Measurements from ENCODE around the gene RBP7.
"Not testable (repeated sequence)": the region's sequence is repeated elsewhere in the genome, so short reads cannot be mapped to it uniquely, and the experiment has no call there.

RBP7 gene

DNA sequence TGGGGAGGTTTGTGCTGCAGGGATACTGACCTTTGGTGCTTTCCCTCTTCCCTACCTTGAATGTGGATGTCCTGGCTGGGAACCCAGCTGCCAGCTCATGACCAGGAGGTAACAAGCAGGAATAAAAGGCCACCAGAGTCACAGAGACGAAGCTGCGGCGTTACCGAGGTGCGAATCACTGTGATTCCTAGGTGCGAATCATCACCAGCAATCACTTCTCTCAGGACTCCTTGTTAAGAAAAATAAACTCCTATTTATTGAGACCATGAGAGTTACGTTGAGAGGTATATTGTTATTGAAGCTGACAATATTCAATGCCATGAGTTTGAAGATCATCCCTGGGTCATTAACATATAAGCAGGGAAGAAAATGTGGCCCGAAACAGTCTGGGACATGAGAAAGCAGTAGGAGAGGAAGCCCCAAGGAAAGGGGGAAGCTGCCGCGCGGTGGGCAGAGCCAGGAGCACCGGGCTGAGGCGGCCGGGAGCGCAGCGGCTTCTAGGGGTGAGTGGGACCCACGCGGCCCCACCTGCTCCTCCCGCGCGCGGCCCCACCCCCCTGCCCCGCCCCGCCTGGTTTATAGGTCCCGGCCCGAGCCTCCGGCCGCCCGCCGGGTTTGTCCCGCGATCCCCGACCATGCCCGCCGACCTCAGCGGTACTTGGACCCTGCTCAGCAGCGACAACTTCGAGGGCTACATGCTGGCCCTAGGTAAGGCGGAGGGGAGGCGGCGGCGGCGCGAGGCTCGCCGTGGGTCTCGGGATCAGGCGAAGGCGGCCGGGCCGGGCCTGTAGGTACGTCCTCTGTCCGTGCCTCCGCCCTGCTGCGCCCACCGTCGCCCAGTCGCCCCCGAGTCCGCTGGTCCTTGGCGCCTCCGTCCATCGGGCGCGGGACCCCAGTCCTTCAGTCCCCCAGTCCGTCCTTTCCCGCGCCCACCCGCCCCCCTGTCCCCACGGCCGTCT is at the start of gene RBP7:
Gene RBP7 (plus strand): TSS at position 605 of the 959 bp plus-strand sequence. CDS start 31 bp downstream, at position 636.
- peak; percentile 2 for DNase-seq

DNA sequence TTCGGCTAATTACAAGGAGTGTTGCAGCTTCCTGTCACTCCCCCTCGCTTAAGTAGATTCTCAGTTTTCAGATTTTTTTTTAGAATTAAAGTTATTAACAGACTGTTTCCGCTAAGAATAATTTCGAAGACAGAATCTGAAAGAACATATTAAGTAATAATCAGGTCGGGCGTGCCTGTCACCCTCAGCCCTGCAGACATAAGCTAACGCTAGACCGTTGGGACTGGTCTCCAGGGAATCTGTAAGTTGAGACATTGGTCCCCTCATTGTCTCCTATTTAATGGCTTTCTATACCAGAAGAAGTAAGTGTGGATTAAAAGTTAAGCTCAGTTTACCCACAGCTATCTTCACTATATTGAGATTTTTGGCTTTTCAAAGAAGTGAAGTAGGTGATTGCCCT is 39.3 kb upstream of the RBP7 start:
- DNase-seq, result no peak

DNA sequence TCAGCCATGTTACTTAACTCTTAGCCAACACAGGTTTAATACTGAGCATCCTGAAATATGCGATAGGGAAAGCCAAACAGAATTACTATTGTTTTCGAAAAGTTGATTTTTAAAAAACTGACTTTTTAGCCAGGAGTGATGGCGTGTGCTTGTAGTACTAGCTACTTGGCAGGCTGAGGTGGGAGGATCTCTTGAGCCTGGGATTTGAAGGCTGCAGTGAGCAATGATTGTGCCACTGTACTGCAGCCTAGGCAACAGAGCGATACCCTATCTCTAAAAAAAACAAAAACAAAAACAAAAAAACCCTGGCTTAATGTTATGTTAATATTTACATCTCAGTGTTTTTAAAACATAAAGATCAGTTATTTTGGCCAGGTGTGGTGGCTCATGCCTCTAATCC is 37.0 kb upstream of the RBP7 start:
- DNase-seq, result no peak

DNA sequence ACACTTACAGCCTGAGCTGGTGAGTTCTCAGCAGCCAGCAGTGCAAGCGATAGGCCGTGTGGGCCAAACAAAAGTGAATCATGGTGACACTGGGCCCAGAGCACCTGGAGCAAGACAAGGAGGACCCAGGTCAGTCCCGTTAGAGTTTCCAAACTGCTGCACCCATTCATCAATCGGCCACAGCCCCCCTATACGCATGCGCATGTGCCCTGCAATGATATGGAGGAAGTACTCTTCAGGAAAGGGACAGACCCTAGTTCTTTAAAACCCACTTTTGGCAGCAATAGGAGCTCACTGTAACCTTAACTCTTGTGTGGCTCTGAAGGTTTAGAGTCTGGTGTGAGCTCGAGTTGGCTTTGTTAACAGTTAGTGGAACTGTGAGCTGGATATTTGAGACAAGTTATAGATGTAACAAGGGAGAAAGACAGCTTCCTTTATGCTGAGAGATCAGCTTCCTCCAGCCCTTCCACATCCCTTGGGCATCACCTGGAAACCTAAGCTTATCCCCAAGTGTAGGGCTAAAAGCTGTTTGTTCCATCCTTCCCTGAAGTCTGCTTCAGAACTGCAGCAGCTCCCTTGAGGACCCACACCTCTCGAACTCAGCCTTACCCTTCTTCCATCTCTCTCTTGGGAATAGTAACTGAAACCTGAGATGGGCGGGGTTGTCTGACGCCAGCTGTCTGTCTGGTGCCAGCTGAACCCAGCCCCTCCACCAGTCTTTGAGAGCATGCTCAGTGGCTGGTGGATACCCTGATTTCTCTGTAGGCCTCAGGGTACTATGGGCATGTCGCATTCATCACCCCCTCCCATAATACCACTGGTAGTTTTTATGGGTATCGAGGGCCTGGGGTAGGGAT is 36.1 kb upstream of the RBP7 start:
- DNase-seq, result no peak

DNA sequence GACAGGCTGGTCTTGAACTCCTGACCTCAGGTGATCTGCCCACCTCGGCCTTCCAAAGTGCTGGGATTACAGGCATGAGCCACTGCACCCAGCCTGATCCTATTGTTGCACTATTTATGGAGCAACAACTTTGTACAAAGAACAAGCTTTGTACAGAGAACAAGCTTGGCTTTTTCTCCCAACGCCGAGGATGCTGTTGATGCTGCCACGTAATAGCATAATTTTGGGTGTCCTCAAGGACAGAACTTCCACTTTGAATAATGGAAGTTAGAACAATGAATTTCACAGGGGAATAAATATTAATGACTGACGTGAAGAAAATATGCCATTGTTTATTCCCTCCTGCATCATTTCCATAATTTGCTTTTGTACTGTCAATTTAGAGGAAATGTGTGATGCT is 12.8 kb upstream of the RBP7 start:
- no peak for DNase-seq

DNA sequence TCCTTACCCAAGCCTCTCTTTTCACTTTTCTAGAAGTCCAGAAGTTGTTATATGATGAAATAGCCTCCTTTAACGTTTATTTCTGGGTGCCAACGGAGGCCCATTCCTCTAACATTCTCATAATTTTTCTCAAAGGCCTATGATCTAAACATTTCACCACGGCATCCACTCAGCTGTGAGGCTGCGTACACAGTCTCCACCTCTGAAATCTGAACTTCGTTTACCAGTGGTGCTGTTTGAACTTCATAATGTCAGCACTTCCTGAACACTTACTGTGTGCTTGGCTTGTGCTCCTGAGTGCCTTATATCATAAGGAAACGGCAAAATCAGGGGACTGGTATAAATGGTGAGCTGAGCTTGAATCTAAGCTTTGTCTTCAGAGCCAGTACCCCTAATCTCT is 12.0 kb upstream of the RBP7 start:
- DNase-seq, result no peak

DNA sequence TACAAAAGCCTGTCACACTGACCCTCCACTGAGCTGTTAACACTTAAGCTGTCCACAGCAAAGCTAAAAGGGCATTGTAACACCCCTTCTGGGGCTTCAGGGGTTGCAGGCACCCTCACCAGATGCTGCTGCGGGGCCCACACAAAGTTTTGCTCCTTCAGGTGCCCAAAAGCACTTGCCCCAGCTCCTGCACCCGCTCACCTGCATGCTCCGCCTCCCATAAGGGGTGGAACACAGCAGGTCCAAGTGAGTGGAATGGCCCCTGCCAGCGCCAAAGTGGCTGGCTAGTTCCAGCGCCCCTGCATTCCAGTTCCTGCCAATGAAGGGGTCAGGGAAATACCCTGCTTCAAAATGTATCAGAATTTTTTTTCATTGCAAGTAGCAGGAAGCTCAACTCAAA is 7.3 kb upstream of the RBP7 start:
- DNase-seq, result no peak

DNA sequence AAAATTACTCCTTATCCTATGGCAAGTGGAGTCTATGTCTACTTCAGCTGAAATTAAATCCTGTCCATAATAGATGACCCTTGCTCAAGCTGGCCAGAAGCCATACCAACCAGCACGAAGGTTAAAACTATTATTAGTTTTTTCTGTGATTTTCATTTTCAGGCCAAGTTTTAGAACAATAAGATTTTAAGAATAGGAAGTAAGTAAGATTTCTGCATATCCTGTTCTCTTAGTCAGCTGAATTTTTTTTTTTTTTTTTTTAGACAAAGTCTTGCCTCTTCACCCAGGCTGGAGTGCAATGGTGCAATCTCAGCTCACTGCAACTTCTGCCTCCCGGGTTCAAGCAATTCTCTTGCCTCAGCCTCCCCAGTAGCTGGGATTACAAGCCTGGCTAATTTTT is 6.1 kb upstream of the RBP7 start:
- DNase-seq, result no peak

DNA sequence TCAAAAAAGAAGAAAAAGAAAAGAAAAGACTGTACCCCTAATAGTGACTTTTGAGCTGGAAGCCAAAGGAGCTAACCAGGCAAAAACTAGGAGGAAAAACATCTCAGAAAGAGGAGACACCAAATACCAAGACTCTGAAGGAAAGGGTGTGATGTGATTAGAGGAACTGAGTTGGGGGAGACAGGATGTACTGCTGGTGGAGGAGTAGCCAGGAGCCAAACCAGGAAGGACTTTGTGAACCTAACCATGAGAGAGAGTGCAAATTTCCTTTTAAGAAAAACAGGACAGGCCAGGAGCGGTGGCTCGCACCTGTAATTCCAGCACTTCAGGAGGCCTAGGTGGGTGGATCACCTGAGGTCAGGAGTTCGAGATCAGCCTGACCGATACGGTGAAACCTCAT is 4.1 kb upstream of the RBP7 start:
- no peak for DNase-seq

DNA sequence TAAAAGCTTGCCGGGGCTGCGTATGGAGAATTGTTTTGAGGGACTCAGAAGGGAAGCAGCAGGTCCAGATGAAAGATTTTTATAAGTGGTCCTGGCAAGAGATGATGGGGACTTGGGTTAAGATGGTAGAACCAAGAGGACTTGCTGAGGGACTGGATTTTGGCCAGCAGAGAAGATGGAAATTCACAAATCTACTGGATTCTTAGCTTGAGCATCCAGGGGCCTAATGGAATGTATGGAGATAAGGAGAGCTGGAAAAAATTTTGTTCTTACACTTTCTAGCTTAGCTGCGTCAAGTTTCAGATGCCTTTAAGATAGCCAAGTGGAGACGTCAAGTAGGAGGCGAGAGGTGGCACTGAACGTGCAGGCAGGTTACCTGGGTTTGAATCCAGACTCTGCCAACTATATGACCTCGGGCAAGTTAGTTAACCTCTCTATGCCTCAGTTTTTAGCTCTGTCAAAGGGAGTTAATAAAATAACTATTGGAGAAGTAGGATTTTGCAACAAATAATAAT is 3.4 kb upstream of the RBP7 start:
- no peak for DNase-seq

DNA sequence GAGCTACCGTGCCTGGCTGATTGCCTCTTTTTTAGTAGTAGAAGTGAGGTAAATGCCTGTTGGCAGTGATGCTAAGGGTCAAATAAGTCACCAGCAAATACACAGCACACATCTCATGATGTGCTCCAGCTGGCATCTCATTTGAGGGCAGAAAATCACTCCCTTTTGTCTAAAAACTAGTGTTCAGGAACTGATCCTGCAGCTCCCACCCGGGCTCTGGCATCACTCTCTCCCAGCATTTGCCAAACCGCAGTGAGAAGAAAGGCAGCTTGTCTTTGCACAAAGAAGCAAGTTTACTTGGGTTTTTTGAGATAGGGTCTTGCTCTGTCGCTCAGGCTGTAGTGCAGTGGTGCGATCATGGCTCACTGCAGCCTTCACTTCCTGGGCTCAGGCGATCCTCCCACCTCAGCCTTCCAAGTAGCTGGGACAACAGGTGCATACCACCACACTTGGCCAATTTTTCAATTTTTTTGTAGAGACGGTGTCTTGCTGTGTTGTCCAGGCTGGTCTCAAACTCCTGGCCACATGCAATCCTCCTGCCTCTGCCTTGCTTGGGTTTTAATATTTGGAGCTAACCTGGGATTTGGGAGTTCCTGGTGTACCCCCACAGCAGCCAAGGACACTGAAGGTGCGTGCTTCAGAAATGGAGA is 4.1 kb downstream of the RBP7 start:
- DNase-seq, result no peak

DNA sequence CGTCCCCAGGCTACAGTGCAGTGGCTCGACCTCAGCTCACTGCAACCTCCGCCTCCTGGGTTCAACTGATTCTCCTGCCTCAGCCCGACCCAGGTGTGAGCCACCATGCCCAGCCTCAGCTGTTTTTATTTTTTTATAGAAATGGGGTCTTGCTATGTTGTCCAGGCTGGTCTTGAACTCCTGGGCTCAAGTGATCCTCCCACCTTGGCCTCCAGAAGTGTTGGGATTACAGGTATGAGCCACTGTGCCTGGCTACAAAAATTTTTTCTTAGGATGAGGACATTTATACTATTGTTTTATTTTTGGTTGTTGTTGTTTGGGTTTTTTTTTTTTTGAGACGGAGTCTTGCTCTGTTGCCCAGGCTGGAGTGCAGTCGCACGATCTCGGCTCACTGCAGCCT is 8.2 kb downstream of the RBP7 start:
- not testable (repeated sequence) for DNase-seq

DNA sequence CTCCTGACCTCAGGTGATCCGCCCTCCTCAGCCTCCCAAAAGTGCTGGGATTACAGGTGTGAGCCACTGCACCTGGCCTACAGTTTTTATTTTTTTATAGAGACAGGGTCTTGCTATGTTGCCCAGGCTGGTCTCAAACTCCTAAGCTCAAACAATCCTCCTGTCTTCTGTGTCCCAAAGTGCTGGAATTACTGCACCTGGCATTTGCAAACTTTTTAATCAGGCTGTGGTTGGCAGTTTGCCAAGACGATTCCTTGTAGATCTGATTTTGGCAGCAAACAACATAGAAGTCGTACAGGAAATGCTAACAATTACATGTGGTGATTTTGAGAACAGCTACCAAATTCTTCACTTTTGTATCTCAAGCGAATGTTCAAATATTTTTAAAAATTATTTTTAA is 10.1 kb downstream of the RBP7 start:
- no peak for DNase-seq

DNA sequence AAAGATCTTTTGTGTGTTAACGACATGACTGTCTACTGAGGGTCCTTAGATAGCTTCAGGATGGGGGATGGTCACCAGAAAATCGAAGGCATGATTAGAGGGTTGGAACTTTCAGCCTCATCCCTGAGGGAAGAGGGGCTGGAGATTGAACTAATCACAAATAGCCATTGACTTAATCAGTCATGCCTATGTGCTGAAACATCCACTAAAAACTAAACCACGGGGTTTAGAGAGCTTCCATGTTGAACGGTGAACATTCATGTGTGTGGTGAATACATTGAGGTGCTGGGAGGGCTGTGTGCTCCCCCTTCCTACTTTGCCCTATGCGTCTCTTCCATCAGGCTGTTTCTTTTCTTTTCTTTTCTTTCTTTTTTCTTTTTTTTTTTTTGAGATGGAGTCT is 17.0 kb downstream of the RBP7 start:
- DNase-seq, result no peak

DNA sequence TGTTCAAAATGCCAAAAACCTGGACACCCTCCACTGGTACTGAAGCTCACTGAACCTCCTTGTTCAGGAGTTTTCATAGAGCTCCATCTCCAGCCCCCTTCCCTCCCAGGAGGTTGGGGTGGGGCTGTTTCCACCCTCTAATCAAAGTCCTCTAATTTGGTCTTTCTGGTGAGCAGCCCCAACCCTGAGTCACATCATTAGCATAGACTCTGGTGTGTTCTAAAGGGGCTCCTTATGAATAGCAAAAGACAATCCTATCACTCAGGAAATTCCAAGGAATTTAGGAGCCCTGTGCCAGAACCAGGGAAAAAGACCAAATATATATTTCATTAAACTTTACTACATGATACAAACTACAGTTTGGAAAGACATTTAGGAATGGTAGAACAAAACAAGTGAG is 22.5 kb downstream of the RBP7 start:
- DNase-seq, result no peak

DNA sequence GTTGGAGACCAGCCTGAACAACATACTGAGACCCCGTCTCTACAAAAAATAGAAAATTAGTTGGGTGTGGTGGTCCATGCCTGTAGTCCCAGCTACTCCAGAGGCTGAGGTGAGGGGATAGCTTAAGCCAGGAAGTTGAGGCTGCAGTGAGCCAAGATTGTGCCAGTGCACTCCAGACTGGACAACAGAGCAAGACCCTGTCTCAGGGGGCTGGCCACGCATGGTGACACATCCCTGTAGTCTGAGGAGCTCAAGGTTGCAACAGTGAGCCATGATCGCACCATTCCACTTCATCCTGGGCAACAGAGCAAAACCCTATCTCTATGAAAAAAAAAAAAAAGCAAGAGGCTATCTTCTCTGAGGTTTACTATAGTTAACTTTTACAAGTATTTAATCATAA is 23.1 kb downstream of the RBP7 start:
- no peak for DNase-seq

DNA sequence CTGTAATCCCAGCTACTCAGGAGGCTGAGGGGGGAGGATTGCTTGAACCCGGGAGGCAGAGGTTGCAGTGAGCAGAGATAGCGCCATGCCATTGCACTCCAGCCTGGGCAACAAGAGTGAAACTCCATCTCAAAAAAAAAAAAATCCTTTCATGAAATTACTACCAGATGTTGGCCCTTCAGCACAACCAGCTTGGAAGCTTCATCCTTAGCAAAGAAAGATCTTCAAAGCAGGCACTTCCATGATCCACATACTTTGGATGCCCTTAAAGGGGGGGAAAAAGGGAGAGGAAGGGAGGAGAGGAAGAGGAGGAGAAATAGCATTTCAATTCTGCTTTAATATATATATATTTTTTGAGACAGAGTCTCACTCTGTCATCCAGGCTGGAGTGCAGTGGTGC is 23.6 kb downstream of the RBP7 start:
- DNase-seq, result not testable (repeated sequence)

DNA sequence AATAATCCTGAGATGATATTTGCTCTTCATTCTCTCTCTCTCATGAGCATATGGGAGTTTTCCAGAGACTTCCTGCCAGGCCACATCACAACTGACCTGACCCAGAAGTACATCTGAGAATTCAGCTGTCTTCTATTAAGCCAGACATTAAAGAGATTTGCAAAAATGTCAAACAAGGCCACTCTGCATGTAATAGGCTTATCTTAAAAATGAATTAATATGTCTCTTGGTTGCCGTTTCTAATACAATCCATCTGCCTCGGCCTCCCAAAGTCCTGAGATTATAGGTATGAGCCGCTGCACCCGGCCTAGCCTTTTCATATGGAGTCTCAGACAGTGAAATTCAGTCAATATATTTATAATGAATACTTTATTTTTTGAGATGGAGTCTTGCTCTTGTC is 25.0 kb downstream of the RBP7 start:
- not testable (repeated sequence) for DNase-seq

DNA sequence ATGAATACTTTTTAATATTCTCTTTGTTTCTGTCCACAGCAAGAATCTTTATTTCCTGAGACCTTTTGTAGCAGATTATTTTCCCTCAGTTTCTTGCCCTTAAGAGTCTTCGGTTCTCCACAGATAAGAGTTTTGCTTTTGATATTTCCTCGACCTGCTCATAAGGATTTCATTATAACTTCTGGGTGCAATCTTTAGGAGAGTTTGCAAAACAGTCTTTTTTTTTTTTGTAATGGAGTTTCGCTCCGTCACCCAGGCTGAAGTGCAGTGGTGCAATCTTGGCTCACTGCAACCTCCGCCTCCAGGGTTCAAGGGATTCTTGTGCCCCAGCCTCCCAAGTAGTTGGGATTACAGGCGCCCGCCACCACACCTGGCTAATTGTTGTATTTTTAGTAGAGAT is 25.6 kb downstream of the RBP7 start:
- no peak for DNase-seq

DNA sequence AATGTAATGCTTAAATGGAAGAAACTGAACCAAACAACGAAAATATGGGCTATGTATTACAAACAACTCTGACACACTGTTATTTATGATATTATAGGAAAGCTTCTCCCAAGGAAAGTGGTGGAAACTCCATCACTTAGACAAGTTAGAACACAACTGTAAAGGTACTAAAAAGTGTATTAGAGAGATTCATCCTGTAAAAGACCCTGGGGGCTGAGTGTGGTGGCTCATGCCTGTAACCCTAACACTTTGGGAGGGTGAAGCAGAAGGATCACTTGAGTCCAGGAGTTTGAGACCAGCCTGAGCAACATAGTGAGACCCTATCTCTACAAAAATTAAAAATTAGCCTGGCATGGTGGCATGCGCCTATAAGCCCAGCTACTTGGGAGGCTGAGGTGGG is 28.3 kb downstream of the RBP7 start:
- DNase-seq, result no peak

DNA sequence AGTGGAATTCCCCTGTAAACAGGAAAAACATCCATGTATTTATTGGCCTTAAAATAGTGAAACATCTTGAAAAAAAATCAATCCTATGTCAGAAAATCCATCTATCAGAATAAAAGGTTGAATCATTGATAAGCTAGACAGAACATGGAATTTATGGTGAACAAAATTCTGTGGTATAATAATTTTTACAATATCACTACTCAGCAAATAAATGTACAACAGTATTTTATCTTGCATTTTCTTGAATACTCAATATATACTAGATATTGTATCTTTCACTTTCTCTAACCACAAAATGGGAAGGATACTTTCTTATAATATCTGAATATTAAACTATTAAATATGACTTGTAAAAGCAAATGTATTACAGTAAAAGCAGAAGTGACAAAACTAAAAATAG is 30.0 kb downstream of the RBP7 start:
- DNase-seq, result no peak

DNA sequence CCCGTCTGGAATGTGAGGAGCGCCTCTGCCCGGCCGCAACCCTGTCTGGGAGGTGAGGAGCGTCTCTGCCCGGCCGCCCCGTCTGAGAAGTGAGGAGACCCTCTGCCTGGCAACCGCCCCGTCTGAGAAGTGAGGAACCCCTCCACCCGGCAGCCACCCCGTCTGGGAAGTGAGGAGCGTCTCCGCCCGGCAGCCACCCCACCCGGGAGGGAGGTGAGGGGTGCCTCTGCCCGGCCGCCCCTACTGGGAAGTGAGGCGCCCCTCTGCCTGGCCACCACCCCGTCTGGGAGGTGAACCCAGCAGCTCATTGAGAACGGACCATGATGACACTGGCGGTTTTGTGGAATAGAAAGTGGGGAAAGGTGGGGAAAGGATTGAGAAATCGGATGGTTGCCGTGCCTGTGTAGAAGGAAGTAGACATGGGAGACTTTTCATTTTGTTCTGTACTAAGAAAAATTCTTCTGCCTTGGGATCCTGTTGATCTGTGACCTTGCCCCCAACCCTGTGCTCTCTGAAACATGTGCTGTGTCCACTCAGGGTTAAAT is 32.0 kb downstream of the RBP7 start:
- DNase-seq, result not testable (repeated sequence)

DNA sequence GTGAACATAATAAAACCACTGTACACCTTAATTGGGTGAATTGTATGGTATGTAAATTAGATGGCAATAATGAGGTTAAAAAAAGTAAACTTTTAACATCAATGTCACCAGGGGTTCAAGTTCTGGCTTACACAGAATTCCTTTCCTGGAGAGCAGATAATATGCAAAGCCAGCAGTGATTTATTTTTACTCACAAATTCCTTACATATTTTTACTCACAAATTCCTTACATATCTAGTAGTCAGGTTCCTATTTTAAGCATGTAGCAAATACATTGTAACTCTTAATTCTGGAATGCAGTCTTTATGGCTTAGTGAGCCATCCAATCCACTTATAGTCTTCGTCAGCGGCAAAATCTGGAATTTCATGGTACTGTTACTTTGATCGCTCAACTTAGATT is 34.4 kb downstream of the RBP7 start:
- no peak for DNase-seq

Measured in activated naive CD4-positive, alpha-beta T cell treated with Interleukin-2 at 50 U/mL for 16 hours (primary cell).